Tibial nerve (tissue), 3 donors: ENCODE measurements around the gene IMPDH1.

Source experiments
- CTCF ChIP-seq, 5 experiments: fragments of 200-600 bp in 3 of 5; fragments of 450-650 bp in 2 of 5; sonication (generic) in 3 of 5; IDR thresholded peaks; one replicate each; pipeline ENCODE4 v1.5.1; 2016 to 2019; ENCODE audit warnings: antibody characterized with exemption in 5 of 5, mild to moderate bottlenecking in 3 of 5, moderate library complexity in 2 of 5
- POLR2A ChIP-seq, 2 donors: fragments of 450-650 bp; IDR thresholded peaks; one replicate each; pipeline ENCODE4 v1.6.1; 2017; ENCODE audit warnings: antibody characterized with exemption in 2 of 2, mild to moderate bottlenecking in 2 of 2, moderate library complexity in 2 of 2

- no peak for TF ChIP-seq CTCF (IDR thresholded peaks at IDR 0.05)
- TF ChIP-seq POLR2A (IDR thresholded peaks at IDR 0.05): no peak
Observed at GRCh38 chr7:128407751-128408708, 1.8 kb downstream of the IMPDH1 start.
